HepG2 (cell line): ENCODE data around the gene QPCT.

Source experiments
- E2F1 ChIP-seq: sonication (generic); formaldehyde crosslinking; IDR thresholded peaks from 2 replicates; pipeline ENCODE4 v1.5.0; 2020; ENCODE audit warnings: missing genetic modification reagents
- EZH2 ChIP-seq: conservative IDR thresholded peaks from 2 replicates; pipeline ENCODE4 v1.6.1; 2012; ENCODE audit warnings: mild to moderate bottlenecking, low read depth, low read length, moderate library complexity
- GLI4 ChIP-seq: sonication (generic); formaldehyde crosslinking; IDR thresholded peaks from 2 replicates; pipeline ENCODE4 v1.5.1; 2020; ENCODE audit warnings: missing genetic modification reagents, mild to moderate bottlenecking, moderate library complexity, borderline replicate concordance
- NR3C1 ChIP-seq: sonication (generic); formaldehyde crosslinking; IDR thresholded peaks from 2 replicates; pipeline ENCODE4 v1.4.0; 2020; ENCODE audit warnings: missing genetic modification reagents

GRCh38 chr2:37388074-37388473, 43.6 kb downstream of the QPCT start:
- TF ChIP-seq GLI4 (CRISPR knock-in tag) = no peak
- no peak for TF ChIP-seq E2F1 (CRISPR knock-in tag)
- no peak for TF ChIP-seq NR3C1 (CRISPR knock-in tag)
- TF ChIP-seq EZH2 = no peak
